DOHH2 (cell line): ENCODE results near the gene NRBP1.

Experiments used
- EZH2phosphoT487 ChIP-seq: fragments of 200-600 bp; sonication (generic); IDR thresholded peaks from 2 replicates; pipeline ENCODE4 v1.6.1; 2017; ENCODE audit warnings: borderline replicate concordance, mild to moderate bottlenecking, antibody characterized with exemption, low read length, moderate library complexity, mixed read lengths
- TF ChIP-seq, protein P1 (sequence below): fragments of 200-600 bp; sonication (generic); IDR thresholded peaks from one replicate; pipeline ENCODE4 v1.5.1; 2014; ENCODE audit warnings: antibody characterized with exemption, mild to moderate bottlenecking, low read depth, low read length; ENCODE audit not compliant: poor library complexity, severe bottlenecking

DNA sequence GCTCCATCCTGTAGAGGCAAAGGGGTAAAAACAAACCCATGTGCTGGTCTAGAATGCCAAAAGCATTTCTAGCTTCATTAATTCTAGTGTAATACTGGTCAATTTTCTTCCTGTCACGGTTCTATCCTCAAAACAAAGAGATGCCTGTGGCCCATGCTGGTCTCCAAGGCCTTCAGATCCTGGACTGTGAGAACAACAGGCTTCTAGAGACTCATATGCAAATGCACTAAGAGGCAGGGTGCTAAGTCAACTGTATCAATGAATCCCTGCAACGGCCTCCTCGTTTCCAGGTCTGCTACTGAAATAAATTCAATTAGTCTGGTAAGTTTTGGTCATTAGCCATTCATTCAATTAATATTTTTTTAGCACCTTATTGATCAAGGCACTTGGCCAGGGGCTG lies 57.1 kb downstream of the NRBP1 start:
- TF ChIP-seq, protein P1, sequence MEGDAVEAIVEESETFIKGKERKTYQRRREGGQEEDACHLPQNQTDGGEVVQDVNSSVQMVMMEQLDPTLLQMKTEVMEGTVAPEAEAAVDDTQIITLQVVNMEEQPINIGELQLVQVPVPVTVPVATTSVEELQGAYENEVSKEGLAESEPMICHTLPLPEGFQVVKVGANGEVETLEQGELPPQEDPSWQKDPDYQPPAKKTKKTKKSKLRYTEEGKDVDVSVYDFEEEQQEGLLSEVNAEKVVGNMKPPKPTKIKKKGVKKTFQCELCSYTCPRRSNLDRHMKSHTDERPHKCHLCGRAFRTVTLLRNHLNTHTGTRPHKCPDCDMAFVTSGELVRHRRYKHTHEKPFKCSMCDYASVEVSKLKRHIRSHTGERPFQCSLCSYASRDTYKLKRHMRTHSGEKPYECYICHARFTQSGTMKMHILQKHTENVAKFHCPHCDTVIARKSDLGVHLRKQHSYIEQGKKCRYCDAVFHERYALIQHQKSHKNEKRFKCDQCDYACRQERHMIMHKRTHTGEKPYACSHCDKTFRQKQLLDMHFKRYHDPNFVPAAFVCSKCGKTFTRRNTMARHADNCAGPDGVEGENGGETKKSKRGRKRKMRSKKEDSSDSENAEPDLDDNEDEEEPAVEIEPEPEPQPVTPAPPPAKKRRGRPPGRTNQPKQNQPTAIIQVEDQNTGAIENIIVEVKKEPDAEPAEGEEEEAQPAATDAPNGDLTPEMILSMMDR, result no peak
- no peak for TF ChIP-seq EZH2phosphoT487
